ENCODE measurements around the gene CR1. TPM values are rescaled to one million over a fixed set of nuclear protein-coding genes. Genes with fewer than 3 reads are reported as not detected.

CR1 gene
- total and polyA plus RNA-seq, 2 donors (not counting 3 experiments of a cell fraction or from before 2014, with no cell fraction given) = not detected

DNA sequence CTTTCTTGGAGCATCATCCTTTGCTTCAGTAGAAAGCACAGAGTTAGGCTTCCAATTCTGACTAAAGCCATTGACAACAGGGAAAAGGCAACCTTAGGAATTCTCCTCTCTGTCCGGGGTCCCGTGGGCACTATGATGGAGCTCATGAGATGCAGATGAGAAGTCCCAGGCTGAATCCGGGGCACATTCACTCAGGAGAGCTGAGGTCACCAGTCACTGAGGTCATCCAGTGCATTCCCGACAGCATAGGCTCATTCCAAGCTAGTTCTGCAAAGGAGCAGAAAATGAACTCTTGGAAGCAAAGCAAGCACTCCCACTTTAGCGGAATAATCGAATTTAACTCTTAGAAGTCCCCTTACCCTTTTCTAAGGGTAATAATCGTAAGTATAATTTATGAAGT lies 6.8 kb downstream of the CR1 start:
- no peaks in the 10 kb centered on the region for H3K36me3 ChIP-seq (ENCODE audit: control insufficient read depth in 2 of 2, extremely low read depth in 1 of 2, insufficient read depth in 2 of 2, low read length in 2 of 2)
- no TSS peak for BruUV-seq (replicated peaks)
- no peaks in the 10 kb centered on the region for H3K9me3 ChIP-seq (replicated peaks; ENCODE audit: control insufficient read depth, insufficient read depth, low read length)
- no peak overlapping the region for H3K27ac ChIP-seq (ENCODE audit: insufficient read depth, low read depth, low read length)
- no peak overlapping the region for H3K4me2 ChIP-seq (ENCODE audit: insufficient read depth, low read length)
- ChIA-PET CTCF (interaction anchor here (0.6 to 1.5 kb wide), 4 partner anchors 418 to 872 kb away, joined by 3 to 4 read pairs (median 4); no protein-coding TSS in a partner anchor), POLR2A (interaction anchor here (0.6 kb wide), 1 partner anchor 21 kb away, joined by 3 read pairs; no protein-coding TSS in a partner anchor)
- no peaks in the 10 kb centered on the region for H3K79me2 ChIP-seq (ENCODE audit: control insufficient read depth, insufficient read depth, low read length)
- dilution Hi-C loops (cut with MboI; ENCODE audit: extremely low pct_ligation_motif_present, low sequenced_read_pairs) (no loop called here), intact Hi-C loops (cut with micrococcal nuclease) (no loop called here)
- no peak for DNase-seq (ENCODE audit: low read depth, low spot score)
- H3K4me3 ChIP-seq (replicated peaks in 1 of 3; ENCODE audit: insufficient read depth in 1 of 3, low read depth in 1 of 3, low read length in 3 of 3) = no peak overlapping the region
- FAIRE-seq = no peak
- peaks cover 22 to 23% of the 10 kb centered on the region in 2 experiments for H3K27me3 ChIP-seq (ENCODE audit: control insufficient read depth in 2 of 2, insufficient read depth in 2 of 2, low read length in 2 of 2)
- no peaks in the 10 kb centered on the region for H3K4me1 ChIP-seq (ENCODE audit: control insufficient read depth, extremely low read depth, insufficient read depth, low read length)
- no peak overlapping the region for H2AFZ ChIP-seq (ENCODE audit: low read depth, low read length)
- TF ChIP-seq CTCF (IDR thresholded peaks at IDR 0.05; ENCODE audit: extremely low read depth in 1 of 2, insufficient read depth in 1 of 2, low read depth in 1 of 2, low read length in 2 of 2) (no peak), JUN (IDR thresholded peaks at IDR 0.05; ENCODE audit: borderline replicate concordance, insufficient read depth, insufficient read length, low read depth) (no peak), EZH2 (IDR thresholded peaks at IDR 0.05; ENCODE audit: borderline replicate concordance, low read depth, low read length, severe bottlenecking) (no peak), GATA2 (IDR thresholded peaks at IDR 0.05; ENCODE audit: insufficient read depth, insufficient read length, low read depth, low read length) (no peak), FOS (IDR thresholded peaks at IDR 0.05; ENCODE audit: borderline replicate concordance, insufficient read depth, low read length) (no peak), POLR2AphosphoS5 (IDR thresholded peaks at IDR 0.05; ENCODE audit: insufficient read depth, low read depth, low read length) (no peak), MYC (IDR thresholded peaks at IDR 0.05; ENCODE audit: low read depth, low read length) (no peak), POLR2A (IDR thresholded peaks at IDR 0.05; ENCODE audit: low read depth, low read length) (no peak), MAX (IDR thresholded peaks at IDR 0.05; ENCODE audit: insufficient read depth, insufficient read length) (no peak)
- H3K9ac ChIP-seq (replicated peaks; ENCODE audit: extremely low read depth, insufficient read depth, low read length) = no peak overlapping the region
- no peaks in the 10 kb centered on the region for H4K20me1 ChIP-seq (replicated peaks; ENCODE audit: control insufficient read depth, extremely low read depth, insufficient read depth, low read length)
- H3K9me1 ChIP-seq (replicated peaks; ENCODE audit: control insufficient read depth, extremely low read depth, insufficient read depth, low read length) = no peaks in the 10 kb centered on the region
